K562 (cell line): Measurements from ENCODE around the gene GPN3.
"Not testable (repeated sequence)": the region's sequence is repeated elsewhere in the genome, so short reads cannot be mapped to it uniquely, and the experiment has no call there.

Experiments used
- ARNT ChIP-seq, 2 experiments: fragments of 450-650 bp; IDR thresholded peaks; 2 replicates each; pipeline ENCODE4 v1.6.1; 2016; ENCODE audit warnings: mild to moderate bottlenecking in 1 of 2
- FOXJ3 ChIP-seq: sonication (generic); formaldehyde crosslinking; IDR thresholded peaks from 2 replicates; pipeline ENCODE4 v1.4.0; 2020; ENCODE audit warnings: mild to moderate bottlenecking, missing genetic modification reagents
- ZFP36 ChIP-seq: fragments of 150-350 bp; IDR thresholded peaks from 2 replicates; pipeline ENCODE4 v1.6.1; 2018; ENCODE audit warnings: low read length, low read depth; ENCODE audit not compliant: partially characterized antibody

DNA sequence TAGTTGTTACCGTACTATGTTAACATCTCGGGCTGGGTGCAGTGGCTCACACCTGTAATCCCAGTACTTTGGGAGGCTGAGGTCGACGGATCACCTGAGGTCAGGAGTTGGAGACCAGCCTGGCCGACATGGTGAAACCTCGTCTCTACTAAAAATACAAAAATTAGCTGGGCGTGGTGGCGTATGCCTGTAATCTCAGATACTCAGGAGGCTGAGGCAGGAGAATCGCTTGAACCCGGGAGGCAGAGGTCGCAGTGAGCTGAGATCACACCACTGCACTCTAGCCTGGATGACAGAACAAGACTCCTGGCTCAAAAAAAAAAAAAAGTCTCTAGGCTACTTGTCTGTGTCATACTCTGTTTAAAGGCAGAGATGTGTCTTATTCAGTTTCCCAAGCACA lies 2.3 kb downstream of the GPN3 start:
- not testable (repeated sequence) for TF ChIP-seq ARNT (IDR thresholded peaks at IDR 0.05); FOXJ3 (CRISPR knock-in tag); ZFP36
